HG02840 (cell line): Measurements from ENCODE around the gene BRSK2.
"Not testable (repeated sequence)": the region's sequence is repeated elsewhere in the genome, so short reads cannot be mapped to it uniquely, and the experiment has no call there.

Experiments used
- ATAC-seq: cut with Tn5 transposase; IDR thresholded peaks from one replicate; pipeline ENCODE4 v1.9.1; 2021; ENCODE audit warnings: mild to moderate bottlenecking, moderate library complexity, moderate number of reproducible peaks; ENCODE audit not compliant: unreplicated experiment, low FRiP score

Gene BRSK2

DNA sequence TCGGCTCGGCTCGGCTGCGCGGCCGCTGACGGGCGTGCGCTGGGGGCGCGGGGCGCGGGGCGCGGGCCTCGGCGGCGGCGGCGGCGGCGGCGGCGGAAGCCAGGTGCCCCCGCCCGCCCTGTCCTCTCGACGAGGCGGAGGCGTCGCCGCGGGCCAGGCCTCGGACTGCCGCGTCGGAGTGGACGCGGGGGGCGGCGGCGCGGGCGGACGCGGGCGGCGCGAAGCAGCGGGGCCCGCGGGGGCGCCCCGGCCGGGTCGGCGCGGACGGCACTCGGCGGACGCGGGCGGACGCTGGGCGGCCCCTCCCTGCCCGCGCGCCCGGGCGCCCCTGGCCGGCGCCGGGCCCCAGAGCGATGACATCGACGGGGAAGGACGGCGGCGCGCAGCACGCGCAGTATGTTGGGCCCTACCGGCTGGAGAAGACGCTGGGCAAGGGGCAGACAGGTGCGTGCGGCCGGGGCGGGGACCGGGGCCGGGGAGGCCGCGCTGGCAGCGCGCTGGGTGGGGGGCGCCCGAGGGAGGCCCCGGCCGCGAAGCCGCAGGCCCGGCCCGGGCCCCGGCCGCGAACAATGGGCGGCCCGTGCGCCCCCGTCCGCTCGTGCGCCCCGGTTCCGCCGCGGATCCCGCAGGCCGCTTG, at the start of gene BRSK2:
Gene BRSK2 (plus strand): TSS at position 3 of the 637 bp plus-strand sequence. CDS start 351 bp downstream, at position 354.
- no peak for ATAC-seq

DNA sequence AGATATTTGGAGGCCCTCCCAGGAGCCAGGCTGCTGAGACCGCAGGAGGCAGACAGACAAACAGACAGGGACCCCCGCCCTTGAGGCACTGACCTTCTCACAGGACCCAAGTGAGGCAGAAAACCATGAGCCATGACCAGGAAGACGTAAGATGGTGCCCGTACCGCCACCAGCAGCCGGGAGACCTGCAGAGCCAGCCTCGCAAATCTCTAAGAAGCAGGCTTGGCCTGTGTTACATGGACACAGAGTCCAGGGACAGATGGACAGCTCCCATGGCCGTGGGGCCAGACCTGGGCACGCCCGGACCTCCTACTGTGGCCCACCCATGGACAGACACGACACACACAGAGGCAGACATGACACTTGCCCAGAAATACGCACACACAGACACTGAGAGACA, 49.6 kb upstream of the BRSK2 start:
- no peak for ATAC-seq

DNA sequence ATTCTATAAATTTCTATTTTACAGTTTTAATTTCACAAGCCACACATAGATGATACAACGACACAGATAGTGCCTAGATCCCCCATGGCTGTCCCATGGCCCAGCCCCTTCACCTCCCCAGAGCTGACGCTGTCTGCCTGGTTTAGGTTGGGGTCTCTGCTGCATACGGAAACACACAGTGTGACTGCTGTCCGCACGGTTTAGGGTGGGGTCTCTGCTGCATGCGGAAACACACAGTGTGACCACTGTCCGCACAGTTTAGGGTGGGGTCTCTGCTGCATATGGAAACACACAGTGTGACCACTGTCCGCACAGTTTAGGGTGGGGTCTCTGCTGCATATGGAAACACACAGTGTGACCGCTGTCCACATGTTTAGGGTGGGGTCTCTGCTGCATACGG, 48.5 kb upstream of the BRSK2 start:
- not testable (repeated sequence) for ATAC-seq

DNA sequence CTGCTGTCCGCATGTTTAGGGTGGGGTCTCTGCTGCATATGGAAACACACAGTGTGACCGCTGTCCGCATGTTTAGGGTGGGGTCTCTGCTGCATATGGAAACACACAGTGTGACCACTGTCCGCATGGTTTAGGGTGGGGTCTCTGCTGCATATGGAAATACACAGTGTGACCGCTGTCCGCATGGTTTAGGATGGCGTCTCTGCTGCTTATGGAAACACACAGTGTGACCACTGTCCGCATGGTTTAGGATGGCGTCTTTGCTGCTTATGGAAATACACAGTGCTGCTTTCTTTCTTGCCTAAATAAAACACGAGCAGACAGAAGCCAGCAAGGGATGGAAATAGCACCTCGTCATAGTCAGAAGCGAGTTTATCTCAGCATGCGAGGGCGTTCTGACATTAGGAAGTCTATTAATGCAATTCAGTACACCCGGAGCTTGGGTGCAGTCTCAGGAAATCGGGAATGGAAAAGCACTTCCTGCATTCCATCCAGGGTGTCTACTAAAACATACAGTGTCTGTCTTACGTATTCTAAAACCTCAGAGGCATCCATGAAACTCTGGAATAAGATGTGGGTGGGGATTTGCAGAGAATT, 47.7 kb upstream of the BRSK2 start:
- no peak for ATAC-seq

DNA sequence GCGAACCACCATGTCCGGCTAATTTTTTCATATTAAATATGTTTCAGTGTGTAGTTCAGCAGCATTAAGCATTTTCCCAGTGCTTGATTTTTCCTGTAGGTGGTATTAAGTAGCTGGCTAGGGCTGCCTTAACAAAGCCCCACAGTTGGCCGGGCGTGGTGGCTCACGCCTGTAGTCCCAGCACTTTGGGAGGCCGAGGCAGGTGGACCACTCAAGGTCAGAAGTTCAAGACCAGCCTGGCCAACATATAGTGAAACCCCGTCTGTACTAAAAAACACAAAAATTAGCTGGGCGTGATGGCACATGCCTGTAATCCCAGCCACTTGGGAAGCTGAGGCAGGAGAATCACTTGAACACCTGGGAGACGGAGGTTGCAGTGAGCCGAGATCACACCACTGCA, 46.8 kb upstream of the BRSK2 start:
- ATAC-seq, result no peak

DNA sequence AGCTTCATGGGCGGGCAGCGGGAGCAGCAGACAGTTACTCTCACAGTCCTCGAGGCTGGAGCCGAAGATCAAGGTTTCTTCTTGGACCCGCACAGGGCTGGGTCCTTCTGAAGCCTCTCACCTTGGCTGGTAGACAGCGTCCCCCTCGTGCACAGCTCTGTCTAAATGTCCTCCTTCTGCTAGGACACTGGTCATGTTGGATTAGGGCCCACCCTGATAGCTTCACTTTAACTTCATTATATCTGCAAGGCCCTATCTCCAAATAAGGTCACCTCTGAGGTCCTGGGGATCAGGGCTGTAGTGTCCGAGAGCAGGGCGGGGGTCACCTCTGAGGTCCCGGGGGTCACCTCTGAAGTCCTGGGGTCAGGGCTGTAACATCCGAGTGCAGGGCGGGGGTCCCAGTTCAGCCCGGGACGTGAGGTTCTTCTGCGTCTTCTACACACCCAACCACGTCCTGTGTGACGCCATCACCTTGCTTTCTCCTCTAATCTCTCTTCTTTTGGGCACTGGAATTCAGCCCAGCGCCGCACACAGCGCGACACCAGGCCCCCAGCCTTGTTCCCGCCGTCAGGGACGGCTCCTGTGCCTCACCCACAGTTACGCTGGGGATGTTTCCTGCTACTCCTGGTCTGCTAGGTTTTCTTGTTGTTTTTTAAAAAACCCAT, 46.2 kb upstream of the BRSK2 start:
- ATAC-seq, result no peak

DNA sequence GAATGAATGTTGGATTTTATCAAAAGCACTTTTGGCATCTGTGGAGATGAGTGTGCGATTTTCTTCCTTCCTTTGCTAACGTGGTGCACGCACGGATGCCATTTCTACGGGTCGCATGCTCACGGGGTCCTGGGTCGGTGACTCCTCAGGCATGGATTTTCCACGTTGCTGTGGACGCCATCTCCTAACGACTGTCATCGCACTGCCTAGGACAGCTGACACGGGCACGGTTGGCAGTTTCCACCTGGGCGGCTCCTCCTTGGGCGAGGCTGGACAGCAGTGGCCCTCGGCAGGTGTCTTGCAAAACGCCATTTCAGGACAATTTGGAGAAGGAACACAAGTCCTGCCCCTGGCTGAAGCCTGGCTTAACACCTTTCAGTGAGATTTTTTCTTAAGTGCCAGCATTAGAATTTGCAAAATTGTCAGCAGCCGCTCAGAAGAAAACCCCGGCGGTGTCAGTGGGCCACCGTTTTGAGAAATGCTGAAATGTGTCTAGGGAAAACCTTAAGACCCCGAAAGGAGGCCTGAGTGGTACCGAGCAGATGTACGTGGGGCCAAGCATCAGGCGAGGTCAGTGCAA, 45.6 kb upstream of the BRSK2 start:
- ATAC-seq, result no peak

DNA sequence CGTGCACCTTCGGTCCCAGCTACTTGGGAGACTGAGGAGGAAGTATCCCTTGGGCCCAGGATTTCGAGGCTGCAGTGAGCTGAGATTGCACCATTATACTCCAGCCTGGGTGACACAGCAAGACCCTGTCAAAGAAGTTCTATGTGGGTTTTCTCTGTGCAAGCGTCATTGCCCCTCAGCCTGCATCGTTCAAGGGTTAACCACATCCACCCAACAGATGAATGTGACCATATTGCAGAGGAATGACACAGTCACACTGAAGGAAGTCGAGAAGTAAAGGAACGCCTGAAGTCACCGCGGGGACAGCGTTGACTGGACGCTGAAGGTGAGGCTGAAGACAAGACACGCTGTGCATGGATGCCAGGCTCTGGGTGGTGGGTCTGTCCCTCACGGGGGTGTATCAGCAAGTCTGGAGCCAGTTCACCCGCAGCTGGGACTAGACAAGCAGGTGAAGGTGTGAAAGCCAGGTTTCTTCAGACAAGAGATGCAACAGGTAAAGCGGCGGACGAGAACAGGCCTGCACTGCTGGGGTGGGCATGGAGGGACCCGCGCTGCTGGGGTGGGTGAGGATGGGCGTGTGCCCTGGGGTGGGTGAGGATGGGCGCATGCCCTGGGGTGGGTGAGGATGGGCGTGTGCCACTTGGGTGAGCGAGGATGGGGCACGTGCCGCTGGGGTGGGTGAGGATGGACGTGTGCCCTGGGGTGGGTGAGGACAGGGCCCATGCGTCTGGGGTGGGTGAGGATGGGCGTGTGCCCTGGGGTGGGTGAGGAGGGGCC, 43.8 kb upstream of the BRSK2 start:
- no peak for ATAC-seq

DNA sequence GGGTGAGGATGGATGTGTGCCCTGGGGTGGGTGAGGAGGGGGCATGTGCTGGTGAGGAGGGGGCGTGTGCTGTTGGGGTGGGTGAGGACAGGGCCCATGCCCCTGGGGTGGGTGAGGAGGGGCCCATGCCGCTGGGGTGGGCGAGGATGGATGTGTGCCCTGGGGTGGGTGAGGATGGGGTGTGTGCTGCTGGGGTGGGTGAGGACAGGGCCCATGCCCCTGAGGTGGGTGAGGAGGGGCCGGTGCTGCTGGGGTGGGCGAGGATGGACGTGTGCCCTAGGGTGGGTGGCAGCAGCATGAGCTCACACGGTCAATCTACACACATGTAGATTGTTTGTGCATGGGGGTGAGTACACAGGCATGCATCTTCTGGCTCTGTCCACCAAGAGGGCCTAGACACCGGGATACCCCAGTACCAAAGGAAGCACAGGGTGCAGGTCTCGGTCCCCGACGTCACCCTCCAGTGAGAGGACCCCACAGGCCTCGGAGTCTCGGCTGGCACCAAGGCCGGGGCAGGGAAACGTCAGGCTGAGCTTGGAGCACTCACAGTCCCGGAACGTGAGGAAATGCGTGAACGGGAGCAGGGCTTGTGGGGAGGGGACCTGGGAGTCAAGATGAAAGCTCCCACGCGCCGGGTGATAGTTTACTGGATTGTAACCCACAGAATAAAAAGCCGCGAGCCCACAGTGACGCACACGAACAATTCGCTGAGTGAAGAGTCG, 42.9 kb upstream of the BRSK2 start:
- no peak for ATAC-seq

DNA sequence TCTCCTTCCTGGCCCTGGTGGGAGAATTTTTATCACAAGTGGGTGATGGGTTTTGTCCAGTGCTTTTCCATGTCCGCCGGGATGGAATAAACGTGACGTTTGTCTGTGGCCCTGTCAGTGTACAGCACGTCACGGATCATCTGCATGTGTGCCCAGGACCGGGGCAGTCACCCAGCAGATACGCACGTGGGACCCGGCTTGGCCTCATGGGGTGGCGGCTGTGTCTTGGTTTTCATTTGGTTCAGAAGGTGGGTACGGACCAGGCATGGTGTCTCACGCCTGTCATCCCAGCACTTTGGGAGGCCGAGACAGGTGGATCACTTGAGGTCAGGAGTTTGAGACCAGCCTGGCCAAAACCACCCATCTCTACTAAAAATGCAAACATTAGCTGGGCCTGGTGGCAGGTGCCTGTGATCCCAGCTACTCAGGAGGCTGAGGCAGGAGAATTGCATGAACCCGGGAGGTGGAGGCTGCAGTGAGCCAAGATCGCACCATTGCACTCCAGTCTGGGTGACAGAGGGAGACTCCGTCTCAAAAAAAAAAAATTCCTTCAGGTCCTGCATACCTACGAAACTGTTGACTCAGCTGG, 42.2 kb upstream of the BRSK2 start:
- ATAC-seq, result not testable (repeated sequence)

DNA sequence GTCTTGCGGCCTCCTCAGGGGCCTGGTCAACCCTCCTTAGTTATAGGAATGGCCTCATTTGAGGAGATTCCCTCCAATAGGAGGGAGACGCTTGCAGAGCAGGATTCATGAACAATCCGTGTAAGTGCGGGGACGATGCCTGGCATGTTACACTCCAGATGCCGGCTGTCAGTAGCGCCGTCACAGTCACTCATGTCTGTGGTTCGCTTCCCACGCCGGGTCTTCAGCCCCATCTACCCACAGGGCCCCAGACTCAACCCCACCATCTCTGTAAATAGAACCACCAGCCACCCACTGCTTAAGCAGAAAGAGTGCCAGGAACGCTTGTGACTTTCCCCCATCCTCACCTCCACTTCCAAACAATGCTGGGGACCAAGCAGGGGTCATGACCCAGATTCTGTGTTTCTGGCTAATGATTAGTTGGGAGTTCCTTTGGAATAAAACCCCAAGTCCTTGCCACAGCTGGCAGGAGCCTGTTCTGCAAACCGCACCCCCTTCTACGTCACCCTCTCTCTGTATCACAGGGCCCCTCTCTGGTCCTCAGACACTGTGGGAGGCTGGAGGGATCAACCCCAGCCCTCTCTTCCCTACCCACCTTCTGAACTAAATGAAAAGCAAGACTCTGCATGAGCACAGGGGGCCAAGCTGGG, 41.5 kb upstream of the BRSK2 start:
- no peak for ATAC-seq

DNA sequence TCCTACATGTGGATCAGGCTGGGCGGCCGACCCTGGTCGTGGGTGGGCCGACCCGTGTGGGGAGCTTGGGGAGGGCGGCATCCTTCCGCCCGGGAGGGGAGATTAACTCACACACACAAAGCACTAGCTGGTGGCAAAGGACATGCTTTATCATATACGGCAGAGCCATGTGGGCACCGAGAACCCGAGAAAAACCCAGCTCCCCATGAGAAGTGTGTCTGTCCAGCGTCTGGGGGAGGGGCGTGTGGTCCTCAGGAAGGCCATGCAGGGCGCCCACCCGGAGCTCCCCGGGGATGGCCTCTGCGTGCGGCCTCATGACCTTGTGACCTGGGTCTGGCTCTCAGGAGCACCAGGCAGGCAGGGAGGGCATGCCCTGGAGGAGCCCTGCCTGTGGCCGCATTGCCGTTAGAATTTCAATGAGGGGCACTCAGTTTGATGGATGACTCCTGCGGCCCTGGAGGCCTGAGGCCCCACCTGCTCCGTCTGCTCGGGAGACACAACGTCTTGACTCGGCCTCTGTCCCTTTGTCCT, 40.9 kb upstream of the BRSK2 start:
- ATAC-seq, result no peak

DNA sequence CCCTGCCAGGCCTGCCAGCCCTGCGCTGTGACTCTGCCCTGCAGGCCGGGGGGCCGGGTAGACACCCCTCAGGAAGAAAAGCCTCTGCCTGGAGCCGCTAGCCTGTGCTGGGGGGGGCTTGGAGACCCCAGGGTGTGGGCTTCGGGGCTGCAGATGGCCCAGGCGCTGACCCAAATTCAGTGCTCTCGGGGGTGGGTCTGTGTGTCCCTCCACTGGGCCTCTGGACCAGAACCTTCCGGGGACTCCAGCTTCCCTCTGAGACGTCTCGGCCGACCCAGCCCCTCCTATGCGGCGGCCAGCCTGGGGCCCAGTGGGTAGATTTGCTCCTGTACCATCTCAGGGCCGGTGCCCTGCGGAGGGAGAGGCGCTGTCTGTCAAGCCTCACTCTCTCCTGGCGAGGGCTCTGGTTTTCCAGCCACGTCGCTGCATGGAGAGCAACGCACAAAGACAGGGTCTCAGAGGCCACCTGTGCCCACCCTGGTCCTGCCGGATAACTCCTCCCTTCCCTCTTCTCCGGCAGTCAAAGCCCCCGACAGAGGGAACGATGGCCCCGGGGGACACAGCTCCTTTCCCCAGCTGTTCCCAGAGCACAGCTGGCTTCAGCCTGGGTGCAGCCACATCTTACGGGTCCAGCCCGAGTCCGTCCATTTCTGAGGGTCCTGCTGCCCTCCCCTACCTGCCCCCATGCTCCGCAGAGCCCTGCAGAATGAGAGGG, 40.2 kb upstream of the BRSK2 start:
- ATAC-seq, result no peak

DNA sequence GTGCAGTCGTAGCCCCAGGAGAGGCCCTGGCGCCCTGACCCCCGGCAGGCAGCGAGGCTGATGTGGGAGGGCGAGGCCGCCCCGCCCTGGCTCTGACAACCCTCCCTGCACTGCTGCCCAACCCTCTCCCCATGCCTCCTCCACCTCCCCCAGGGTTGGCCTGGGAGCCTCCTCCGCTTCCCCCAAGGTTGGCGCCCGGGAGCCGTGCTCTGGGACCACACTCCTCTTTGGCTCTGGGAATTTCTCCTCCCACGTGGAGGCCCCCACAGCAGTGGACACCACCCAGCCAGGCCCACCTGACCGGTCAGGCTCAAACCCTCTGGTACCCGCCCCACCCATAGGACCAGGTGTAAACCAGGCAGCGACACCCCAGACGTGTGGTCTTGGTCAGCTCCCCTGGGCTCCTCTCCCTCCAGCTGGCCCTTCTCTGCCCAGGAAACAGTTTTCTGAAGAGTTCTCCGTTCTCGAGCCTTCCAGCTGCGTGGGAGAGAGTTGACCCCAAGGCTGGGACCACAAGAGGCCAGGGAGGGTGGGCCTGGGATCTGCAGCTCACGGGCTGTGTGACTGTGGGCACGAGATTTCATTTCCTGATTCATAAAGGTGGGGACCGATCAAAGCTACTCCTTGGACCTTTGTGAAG, 39.5 kb upstream of the BRSK2 start:
- ATAC-seq, result no peak

DNA sequence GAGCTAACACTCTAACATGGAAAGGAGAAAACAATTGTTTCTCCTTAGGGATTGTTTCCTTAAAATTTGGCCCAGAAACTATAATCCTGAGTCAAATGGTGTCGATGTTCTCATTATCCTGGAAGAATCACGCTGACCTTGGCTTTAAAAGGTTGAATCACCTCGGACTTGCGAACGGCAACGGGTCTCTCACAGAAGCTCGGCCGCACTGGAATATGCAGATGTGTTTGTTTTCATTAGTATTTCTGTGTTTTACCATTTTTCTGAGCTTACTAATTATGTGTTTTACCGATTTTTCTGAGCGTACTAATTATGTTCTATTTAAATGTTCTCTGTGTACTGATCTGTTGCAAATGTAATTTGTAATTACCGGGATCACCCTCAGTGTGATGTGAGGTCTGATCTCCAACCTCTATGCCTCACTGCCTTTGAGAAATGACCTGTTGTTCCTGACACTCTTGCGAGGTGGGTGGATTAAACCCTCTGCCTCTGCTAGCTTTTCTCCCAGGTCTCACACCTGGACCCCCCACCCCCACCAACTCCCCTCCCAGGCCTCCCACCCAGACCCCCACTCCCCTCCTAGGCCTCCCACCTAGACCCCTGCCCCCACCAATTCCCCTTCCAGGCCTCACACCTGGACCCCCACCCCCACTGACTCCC, 38.3 kb upstream of the BRSK2 start:
- no peak for ATAC-seq

DNA sequence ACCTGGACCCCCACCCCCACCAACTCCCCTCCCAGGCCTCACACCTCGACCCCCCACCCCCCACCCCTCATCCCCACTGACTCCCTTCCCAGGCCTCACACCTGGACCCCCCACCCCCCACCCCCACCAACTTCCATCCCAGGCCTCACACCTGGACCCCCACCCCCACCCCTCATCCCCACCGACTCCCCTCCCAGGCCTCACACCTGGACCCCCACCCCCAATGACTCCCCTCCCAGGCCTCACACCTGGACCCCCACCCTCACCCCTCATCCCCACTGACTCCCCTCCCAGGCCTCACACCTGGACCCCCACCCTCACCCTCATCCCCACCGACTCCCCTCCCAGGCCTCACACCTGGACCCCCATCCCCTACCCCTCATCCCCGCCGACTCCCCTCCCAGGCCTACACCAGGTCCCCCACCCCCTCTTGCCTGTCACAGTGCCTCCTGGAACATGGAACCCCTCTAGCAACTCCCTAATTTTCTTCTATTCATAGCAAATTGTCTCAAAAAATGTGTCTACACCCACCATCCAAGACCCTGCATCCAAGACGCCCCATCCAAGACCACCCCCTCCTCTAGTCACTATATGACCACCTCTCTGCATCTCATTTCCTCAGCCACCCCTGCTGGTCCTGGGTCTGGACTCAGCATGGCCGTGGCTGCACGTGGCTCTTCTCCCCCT, 36.9 kb upstream of the BRSK2 start:
- no peak for ATAC-seq
